Measurements from ENCODE around the gene ARHGDIG.

Gene ARHGDIG

GRCh38 chr16:279531-279930 lies 860 bp upstream of the ARHGDIG start:
- DNase-seq (ENCODE audit: low read depth in 1 of 2, low spot score in 1 of 2), result no peak

- DNase-seq (ENCODE audit: low read depth in 1 of 2, low spot score in 1 of 2), result no peak
These were observed 358 bp upstream of the ARHGDIG start for GRCh38 chr16:280005-280460.

- no peak for DNase-seq (ENCODE audit: low read depth in 1 of 2, low spot score in 1 of 2)
These were observed 734 bp downstream of the ARHGDIG start for GRCh38 chr16:280991-281659.

DNA sequence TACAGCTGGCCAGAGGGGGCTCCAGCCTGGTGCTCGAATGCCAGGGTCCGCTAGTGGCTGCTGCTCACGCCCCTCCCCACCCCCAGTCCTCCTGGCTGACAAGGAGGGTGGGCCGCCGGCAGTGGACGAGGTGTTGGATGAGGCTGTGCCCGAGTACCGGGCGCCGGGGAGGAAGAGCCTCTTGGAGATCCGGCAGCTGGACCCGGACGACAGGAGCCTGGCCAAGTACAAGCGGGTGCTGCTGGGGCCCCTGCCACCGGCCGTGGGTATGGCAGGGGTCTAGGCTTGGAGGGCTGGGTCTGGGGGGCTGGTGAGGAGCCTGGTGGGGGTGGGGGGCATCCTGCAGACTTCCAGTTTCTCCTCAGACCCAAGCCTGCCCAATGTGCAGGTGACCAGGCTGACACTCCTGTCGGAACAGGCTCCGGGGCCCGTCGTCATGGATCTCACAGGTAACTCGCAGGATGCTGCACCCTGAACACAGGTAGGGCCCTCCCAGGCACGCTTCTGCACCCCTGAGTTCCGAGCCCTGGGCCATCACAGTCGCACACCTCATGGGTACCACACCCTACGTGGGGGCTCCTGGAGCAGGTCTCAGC lies 1.4 kb downstream of the ARHGDIG start:
- DNase-seq (ENCODE audit: low read depth in 1 of 2, low spot score in 1 of 2), result no peak

- DNase-seq (ENCODE audit: low read depth in 1 of 2, low spot score in 1 of 2), result no peak
These were observed 2.1 kb downstream of the ARHGDIG start for GRCh38 chr16:282491-282890.

- DNase-seq (ENCODE audit: low read depth in 1 of 2, low spot score in 1 of 2), result no peak
These were observed 2.8 kb downstream of the ARHGDIG start, which contains the start of gene PDIA2 for GRCh38 chr16:283033-283805. Gene PDIA2 (plus strand): TSS chr16:283164. CDS start chr16:283170, 6 bp downstream.

- no peak for DNase-seq (ENCODE audit: low read depth in 1 of 2, low spot score in 1 of 2)
These were observed 4.1 kb downstream of the ARHGDIG start for GRCh38 chr16:284204-285120.

DNA sequence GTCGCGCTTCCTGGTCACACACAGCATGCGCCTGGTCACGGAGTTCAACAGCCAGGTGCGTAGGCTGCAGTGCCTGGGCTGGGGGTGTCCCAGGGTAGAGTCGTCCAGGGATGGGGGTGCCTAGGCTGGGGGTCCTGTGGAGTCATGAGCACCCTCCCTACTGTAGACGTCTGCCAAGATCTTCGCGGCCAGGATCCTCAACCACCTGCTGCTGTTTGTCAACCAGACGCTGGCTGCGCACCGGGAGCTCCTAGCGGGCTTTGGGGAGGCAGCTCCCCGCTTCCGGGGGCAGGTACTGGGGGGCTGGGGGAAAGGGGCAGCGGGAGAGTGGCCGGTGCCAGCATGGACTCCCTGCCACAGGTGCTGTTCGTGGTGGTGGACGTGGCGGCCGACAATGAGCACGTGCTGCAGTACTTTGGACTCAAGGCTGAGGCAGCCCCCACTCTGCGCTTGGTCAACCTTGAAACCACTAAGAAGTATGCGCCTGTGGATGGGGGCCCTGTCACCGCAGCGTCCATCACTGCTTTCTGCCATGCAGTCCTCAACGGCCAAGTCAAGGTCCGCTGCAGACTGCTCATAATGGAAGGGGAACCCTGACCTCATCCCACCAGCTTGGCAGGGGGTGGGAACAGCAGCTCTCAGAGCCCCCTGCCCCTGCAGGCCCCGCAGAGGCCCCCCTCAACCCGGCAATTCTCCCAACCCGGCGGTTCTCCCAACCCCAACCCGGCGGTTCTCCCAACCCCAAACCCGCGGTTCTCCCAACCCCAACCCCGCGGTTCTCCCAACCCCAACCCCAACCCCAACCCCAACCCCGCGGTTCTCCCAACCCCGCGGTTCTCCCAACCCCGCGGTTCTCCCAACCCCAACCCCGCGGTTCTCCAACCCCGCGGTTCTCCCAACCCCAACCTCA lies 5.0 kb downstream of the ARHGDIG start:
- no peak for DNase-seq (ENCODE audit: low read depth in 1 of 2, low spot score in 1 of 2)

DNA sequence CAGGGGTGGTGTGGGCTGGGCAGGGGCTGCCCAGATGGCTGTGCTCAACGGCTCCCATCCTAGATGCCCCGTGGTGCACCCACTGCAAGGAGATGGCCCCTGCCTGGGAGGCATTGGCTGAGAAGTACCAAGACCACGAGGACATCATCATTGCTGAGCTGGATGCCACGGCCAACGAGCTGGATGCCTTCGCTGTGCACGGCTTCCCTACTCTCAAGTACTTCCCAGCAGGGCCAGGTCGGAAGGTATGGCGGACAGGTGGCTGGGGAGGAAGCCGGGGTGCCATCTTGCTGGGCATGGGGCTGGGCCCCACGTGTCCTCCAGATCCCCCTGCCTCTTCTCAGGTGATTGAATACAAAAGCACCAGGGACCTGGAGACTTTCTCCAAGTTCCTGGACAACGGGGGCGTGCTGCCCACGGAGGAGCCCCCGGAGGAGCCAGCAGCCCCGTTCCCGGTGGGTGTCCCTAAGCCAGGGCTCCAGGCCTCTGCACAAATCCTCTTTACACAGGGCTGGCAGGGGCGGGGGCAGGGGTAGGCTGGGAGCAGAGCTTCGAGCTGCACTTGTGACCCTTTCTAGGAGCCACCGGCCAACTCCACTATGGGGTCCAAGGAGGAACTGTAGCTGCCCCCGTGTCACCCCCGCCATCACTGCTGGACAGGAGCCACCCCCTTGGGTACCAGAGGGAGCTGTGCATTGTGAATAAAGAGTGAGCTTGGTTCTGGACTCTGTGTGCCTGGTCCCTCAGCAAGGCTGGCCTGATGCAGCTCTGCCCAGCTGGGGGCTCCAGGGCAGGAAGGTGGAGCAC lies 6.3 kb downstream of the ARHGDIG start:
- no peak for DNase-seq (ENCODE audit: low read depth in 1 of 2, low spot score in 1 of 2)

DNA sequence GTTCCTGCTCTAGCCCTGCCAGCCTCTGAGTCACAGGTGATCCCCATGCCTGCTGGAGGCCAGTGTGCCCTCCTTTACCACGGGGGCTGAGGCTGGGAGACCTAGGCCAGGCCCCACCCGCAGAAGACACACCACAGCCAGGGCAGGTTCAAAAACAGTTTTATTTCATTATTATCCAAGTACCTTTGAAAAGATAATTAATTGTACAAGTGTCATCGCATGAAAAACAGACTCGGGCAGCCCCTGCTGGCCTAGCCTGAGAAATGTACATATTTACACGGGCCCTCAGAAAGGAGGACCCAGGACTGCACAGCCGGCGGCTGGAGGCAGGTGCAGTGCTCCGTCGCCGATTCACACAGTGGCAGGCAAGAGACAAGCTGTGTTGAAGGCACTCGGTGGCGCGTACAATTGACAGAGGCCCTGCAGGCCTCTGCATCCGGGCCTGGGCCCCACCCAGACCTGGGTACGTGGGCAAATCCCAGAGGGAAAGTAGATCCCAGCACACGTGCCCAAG lies 7.0 kb downstream of the ARHGDIG start:
- no peak for DNase-seq (ENCODE audit: low read depth in 1 of 2, low spot score in 1 of 2)

DNA sequence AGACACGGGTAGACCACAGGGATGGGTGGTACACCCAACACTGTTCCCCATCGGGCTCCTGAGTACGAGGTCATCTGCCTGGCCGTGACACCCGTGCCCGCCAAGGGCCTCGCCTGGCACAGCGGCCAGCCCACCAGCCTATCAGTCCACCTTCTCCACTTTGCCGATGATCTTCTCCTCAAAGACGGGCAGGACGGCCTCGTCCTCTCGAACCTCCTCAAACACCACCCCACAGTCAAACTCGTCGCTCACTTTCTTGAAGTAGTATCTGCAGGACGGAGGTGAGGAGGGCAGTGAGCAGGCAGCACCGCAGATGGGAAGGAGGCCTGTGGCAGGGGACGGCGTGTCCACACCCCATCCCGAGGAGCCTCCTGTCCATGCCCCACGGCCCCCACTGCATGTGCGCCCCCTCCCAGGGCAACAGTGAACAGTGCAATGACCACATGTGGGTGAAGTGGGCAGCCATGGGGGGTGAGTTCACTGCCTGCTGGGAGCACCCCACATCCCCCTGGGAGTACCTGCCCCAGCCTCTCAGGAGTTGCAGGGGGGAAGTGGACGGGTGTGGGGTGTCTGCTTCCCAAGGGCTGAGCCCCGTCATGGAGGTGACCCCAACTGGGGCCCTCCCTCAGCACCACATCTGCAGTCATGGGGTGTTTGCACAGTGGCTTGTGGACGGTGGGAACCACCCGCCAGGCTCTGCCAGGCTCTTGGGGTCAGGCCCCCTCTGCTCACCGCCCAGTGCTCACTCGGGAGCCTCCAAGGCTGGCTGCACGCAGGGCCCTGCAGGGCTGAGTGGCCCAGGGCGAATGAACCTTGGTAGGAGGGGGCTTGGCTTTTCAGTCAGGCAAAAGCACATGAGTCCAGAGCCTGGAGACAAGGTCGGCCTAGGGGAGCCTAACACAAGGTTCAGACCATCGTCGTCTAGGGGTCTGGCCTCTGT lies 7.9 kb downstream of the ARHGDIG start:
- no peak for DNase-seq (ENCODE audit: low read depth in 1 of 2, low spot score in 1 of 2)

DNA sequence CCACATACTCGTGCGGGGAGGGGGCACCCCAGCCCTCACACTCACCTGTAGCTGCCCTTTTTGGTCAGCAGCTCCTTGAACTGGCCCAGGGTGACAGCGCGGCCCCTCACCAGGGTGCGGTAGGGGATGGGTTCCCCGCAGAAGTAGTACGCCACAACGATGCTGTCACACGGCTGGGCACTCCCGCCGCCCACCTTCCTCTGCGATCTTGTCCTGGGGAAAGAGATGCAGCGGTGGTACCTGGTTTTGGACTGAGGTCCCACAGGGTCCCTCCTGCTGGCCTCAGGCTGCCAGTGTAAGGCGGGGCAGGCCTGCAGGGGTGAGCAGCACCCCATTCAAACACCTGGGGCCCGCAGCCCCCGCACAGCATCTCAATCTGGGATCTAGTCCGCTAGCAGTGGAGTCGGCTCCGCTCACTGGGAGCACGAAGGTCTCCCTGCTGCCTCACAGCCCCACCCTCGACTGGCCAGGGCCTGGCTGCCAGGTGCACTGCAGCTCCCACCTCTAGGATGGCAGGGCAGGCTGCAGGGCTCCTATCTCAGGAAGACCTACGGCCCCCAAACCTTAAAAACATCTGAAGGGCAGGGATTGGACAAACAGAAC lies 9.1 kb downstream of the ARHGDIG start:
- DNase-seq (ENCODE audit: low read depth in 1 of 2, low spot score in 1 of 2), result no peak

- no peak for DNase-seq (ENCODE audit: low read depth in 1 of 2, low spot score in 1 of 2)
These were observed 9.8 kb downstream of the ARHGDIG start for GRCh38 chr16:290015-290680.

- no peak for DNase-seq (ENCODE audit: low read depth in 1 of 2, low spot score in 1 of 2)
These were observed 10.5 kb downstream of the ARHGDIG start for GRCh38 chr16:290681-291405.

DNA sequence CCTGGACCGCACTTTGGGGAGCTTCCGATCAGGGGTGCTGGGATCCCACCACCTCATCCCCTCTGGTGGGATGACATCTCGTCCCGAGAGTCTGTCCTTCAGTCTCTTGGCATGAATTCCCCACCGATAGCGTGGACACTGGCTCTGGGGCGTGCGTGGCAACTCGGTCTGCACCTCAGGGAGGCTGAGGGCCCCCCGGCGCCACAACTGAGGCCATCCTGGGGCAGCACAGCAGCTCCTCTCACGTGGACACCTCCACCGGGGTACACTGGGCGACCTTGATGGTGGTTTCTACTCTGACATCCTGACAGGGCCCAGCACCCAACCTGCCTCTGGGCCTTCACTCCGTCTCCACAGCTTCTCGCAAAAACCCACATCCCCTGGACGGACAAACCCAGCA lies 11.1 kb downstream of the ARHGDIG start:
- DNase-seq (ENCODE audit: low read depth in 1 of 2, low spot score in 1 of 2), result no peak

GRCh38 chr16:293043-293775 lies 12.8 kb downstream of the ARHGDIG start:
- no peak for DNase-seq (ENCODE audit: low read depth in 1 of 2, low spot score in 1 of 2)
